Upper lobe of left lung (tissue), 6 donors: ENCODE measurements around the gene NHSL2. TPM values are rescaled to one million over a fixed set of nuclear protein-coding genes. Genes with fewer than 3 reads are reported as not detected.

ENCODE experiments used
- ATAC-seq, 2 donors: fragments of 200-7000 bp; cut with Tn5 transposase; one replicate each; pipeline ENCODE4 v1.9.1; 2022; ENCODE audit warnings: mild to moderate bottlenecking in 2 of 2, moderate library complexity in 2 of 2; ENCODE audit not compliant: low FRiP score in 2 of 2
- DNase-seq, 2 donors: peaks; one replicate each; pipeline ENCODE4 v3.0.0-alpha.2; 2019 to 2020
- H3K27ac ChIP-seq, 4 donors: fragments of 200-600 bp; sonication (generic); one replicate each; pipeline ENCODE4 v1.5.1; 2016 to 2019
- H3K27me3 ChIP-seq, 4 donors: fragments of 200-600 bp; sonication (generic); one replicate each; pipeline ENCODE4 v1.5.1; 2017 to 2019
- H3K36me3 ChIP-seq, 4 donors: fragments of 200-600 bp; sonication (generic); one replicate each; pipeline ENCODE4 v1.5.1; 2016 to 2019
- H3K4me1 ChIP-seq, 4 donors: fragments of 200-600 bp; sonication (generic); one replicate each; pipeline ENCODE4 v1.5.1; 2018 to 2019
- H3K4me3 ChIP-seq, 4 donors: fragments of 200-600 bp; sonication (generic); one replicate each; pipeline ENCODE4 v1.5.1; 2017 to 2019; ENCODE audit warnings: mild to moderate bottlenecking in 2 of 4, moderate library complexity in 1 of 4
- H3K9me3 ChIP-seq, 4 donors: fragments of 200-600 bp; sonication (generic); one replicate each; pipeline ENCODE4 v1.5.1; 2018 to 2019
- EP300 ChIP-seq, 4 donors: sonication (generic); formaldehyde crosslinking; IDR thresholded peaks; one replicate each; pipeline ENCODE4 v1.5.1; 2017; ENCODE audit warnings: antibody characterized with exemption in 4 of 4, control low read depth in 2 of 4
- POLR2A ChIP-seq, 4 donors: fragments of 450-650 bp; IDR thresholded peaks; one replicate each; pipeline ENCODE4 v1.5.1; 2016 to 2017; ENCODE audit warnings: antibody characterized with exemption in 4 of 4, mild to moderate bottlenecking in 2 of 4
- POLR2AphosphoS5 ChIP-seq, 2 donors: sonication (generic); formaldehyde crosslinking; IDR thresholded peaks; one replicate each; pipeline ENCODE4 v1.5.1; 2017; ENCODE audit warnings: antibody characterized with exemption in 2 of 2
- WGBS, 2 donors: methylation state at CpG; one replicate each; pipeline ENCODE4 v1.1.5; 2017 to 2018; 5-methylcytosine and 5-hydroxymethylcytosine counted together
- total RNA-seq, 6 donors: library from RNA; depleted of rRNA in 4 of 6; stranded (reverse); fragments of >200 nt in 4 of 6; gene quantifications; one replicate each; pipeline versions ENCODE4 v1.1.0 to v1.2.1, GENCODE V29; 2016 to 2021
- TF ChIP-seq, protein P1 (sequence below), 6 experiments: fragments of 450-650 bp in 4 of 6; fragments of 200-600 bp in 2 of 6; sonication (generic) in 2 of 6; IDR thresholded peaks; one replicate each; pipeline ENCODE4 v1.5.1; 2016 to 2019; ENCODE audit warnings: antibody characterized with exemption in 6 of 6
- donor health status: DM: no; HTN: no; CAD: no; lungs with moderate emphysema.
- donor health status: DM: no; HTN: yes; CAD: no; lungs with severe emphysema.

Gene NHSL2
- total RNA-seq, 6 donors from 2014 or later = 5.8 to 18.3 (median 9.9) TPM

- no peak for ATAC-seq
- 20 to 74% methylated on average over 2 to 7 of the region's 7 CpGs for WGBS, 2 donors
- Histone ChIP-seq H3K27ac (peak overlapping the region in 2 of 4 donors; percentile 63 to 64), H3K36me3 (no peaks in the 10 kb centered on the region), H3K4me3 (peak overlapping the region in 3 of 4 donors; percentile 35 to 49 (median 45)), H3K4me1 (peaks cover 0 to 13% (median 3%) of the 10 kb centered on the region in 4 donors), H3K27me3 (peaks cover 0 to 13% (median 0%) of the 10 kb centered on the region in 4 donors), H3K9me3 (no peaks in the 10 kb centered on the region)
- no peak for DNase-seq
- TF ChIP-seq POLR2A (IDR thresholded peaks at IDR 0.05) = no peak
- no peak for TF ChIP-seq POLR2AphosphoS5 (IDR thresholded peaks at IDR 0.05)
- TF ChIP-seq, protein P1, sequence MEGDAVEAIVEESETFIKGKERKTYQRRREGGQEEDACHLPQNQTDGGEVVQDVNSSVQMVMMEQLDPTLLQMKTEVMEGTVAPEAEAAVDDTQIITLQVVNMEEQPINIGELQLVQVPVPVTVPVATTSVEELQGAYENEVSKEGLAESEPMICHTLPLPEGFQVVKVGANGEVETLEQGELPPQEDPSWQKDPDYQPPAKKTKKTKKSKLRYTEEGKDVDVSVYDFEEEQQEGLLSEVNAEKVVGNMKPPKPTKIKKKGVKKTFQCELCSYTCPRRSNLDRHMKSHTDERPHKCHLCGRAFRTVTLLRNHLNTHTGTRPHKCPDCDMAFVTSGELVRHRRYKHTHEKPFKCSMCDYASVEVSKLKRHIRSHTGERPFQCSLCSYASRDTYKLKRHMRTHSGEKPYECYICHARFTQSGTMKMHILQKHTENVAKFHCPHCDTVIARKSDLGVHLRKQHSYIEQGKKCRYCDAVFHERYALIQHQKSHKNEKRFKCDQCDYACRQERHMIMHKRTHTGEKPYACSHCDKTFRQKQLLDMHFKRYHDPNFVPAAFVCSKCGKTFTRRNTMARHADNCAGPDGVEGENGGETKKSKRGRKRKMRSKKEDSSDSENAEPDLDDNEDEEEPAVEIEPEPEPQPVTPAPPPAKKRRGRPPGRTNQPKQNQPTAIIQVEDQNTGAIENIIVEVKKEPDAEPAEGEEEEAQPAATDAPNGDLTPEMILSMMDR (IDR thresholded peaks at IDR 0.05) = no peak
- TF ChIP-seq EP300 (IDR thresholded peaks at IDR 0.05) = no peak
These were observed 1.5 kb downstream of the NHSL2 start for GRCh38 chrX:71912156-71912555.

- TF ChIP-seq, protein P1 (IDR thresholded peaks at IDR 0.05) = no peak
- no peak for TF ChIP-seq POLR2AphosphoS5 (IDR thresholded peaks at IDR 0.05)
- no peak for TF ChIP-seq POLR2A (IDR thresholded peaks at IDR 0.05)
- no peak for TF ChIP-seq EP300 (IDR thresholded peaks at IDR 0.05)
- Histone ChIP-seq H3K36me3 (no peaks in the 10 kb centered on the region), H3K4me3 (no peak overlapping the region), H3K4me1 (peaks cover 0 to 13% (median 3%) of the 10 kb centered on the region in 4 donors), H3K27ac (no peak overlapping the region), H3K27me3 (peaks cover 0 to 13% (median 0%) of the 10 kb centered on the region in 4 donors), H3K9me3 (no peaks in the 10 kb centered on the region)
- ATAC-seq = no peak
- 91 to 92% methylated on average over 6 of the region's 6 CpGs for WGBS, 2 donors
- DNase-seq = no peak
These were observed 2.7 kb downstream of the NHSL2 start for GRCh38 chrX:71913156-71913950.

DNA sequence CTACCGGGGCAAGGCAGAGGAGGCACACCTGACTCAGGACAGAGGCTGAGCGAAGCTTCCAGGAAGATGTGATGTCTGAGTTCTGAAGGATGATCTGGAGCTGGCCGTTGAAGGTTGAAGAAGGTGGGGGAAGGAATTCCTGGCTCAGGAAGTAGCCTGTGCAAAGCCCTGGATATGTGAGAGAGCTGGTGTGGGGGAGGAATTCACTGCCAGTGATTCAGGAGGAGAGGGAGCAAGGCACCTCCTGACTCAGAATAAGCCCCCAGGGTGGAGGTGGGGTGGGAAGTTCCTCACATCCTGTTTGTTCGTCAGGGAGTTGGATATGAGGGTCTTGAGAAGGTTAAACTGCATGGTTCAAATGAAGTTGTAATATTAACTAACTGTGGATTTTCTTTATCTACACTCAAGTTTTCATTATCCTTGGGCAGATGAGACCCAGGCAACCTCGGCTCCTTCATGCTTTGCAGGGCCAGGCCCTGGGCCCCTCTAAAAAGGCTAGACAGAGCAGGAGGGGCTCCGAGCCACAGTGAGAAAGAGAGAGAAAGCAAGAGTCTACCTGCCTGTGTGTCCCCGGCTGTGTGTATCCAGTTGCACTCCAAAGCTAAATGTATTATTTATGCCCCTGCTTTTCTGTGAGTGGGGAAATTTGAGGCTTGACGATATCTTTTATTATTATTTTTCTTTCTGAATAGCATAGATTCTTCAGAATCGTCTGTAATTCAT, 7.1 kb downstream of the NHSL2 start:
- WGBS, 2 donors = 62 to 64% methylated on average over 7 to 9 of the region's 9 CpGs
- DNase-seq = no peak

DNA sequence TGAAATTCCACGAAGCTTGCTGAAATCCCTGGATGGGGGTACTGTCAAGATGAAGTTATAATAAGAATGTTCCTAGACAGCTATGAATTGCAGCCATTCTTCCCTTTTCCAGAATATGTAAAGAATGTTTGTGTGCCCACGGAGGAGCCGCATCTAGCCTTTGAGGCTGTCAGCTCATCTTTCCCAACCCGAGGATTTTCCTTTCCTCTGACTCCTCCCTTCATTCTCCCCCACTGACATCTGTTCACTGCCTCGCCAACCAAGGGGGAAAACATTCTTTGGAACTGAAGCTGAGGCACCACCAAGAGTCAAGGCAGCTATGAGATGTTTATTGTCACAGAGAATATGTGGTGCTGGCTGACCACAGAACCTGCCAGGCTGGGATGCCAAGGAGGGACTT, 8.8 kb downstream of the NHSL2 start:
- 54 to 61% methylated on average over 5 of the region's 5 CpGs for WGBS, 2 donors
- no peak for ATAC-seq

More for the DNA sequence above, 7.1 kb downstream of the NHSL2 start:
- Histone ChIP-seq H3K9me3 (no peaks in the 10 kb centered on the region), H3K4me3 (no peak overlapping the region), H3K36me3 (no peaks in the 10 kb centered on the region), H3K27ac (no peak overlapping the region), H3K4me1 (no peaks in the 10 kb centered on the region), H3K27me3 (no peaks in the 10 kb centered on the region)
- ATAC-seq = no peak
- TF ChIP-seq POLR2AphosphoS5 (IDR thresholded peaks at IDR 0.05) (no peak), POLR2A (IDR thresholded peaks at IDR 0.05) (no peak), EP300 (IDR thresholded peaks at IDR 0.05) (no peak)
- TF ChIP-seq, protein P1 (IDR thresholded peaks at IDR 0.05) = no peak

More for the DNA sequence above, 8.8 kb downstream of the NHSL2 start:
- H3K27ac ChIP-seq = no peak overlapping the region
- no peak overlapping the region for H3K4me3 ChIP-seq
- no peaks in the 10 kb centered on the region for H3K36me3 ChIP-seq
- no peaks in the 10 kb centered on the region for H3K4me1 ChIP-seq
- no peaks in the 10 kb centered on the region for H3K27me3 ChIP-seq
- H3K9me3 ChIP-seq = no peaks in the 10 kb centered on the region
- DNase-seq = no peak
- no peak for TF ChIP-seq EP300 (IDR thresholded peaks at IDR 0.05)
- TF ChIP-seq, protein P1 (IDR thresholded peaks at IDR 0.05) = no peak
- no peak for TF ChIP-seq POLR2A (IDR thresholded peaks at IDR 0.05)
- TF ChIP-seq POLR2AphosphoS5 (IDR thresholded peaks at IDR 0.05) = no peak
